ENCODE data around the gene FMN2.
A peak's percentile ranks its signal among the peaks of the same experiment; 100 is the strongest.

Gene FMN2

DNA sequence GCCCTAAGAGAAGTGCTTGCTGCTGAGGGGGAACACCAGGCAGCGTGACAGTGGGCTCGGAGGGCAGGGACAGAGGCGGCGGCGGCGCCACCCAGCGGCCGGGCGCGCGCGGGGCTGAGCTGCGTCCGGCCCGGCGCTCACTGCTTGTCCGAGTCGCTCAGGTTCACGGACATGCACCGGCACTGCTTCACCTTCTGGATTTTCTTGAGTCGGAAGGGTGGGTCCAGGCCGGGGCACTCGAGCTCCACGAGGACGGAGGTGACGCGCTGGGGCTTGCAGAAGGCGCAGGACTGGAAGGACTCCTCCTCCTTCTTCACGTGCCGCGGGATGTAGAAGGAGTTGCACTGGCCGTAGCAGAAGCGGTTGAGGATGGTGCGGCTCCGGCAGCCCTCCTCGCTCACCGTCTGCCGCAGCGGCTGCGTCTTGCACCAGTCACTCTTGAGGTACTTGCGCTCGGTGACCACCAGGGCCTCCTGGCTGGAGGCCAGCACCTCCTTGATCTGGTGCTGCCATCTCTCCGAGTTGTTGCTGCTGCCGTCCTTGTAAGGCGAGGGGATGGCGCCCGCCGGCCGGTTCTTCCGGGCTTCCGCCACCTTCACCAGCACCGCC lies 401.3 kb downstream of the FMN2 start:
- H3K4me3 ChIP-seq (ENCODE audit: low read length) = no peak overlapping the region
- DNase-seq (ENCODE audit: low read depth) = peak; percentile 9
- peak; percentile 20 for TF ChIP-seq CTCF (IDR thresholded peaks at IDR 0.05; ENCODE audit: insufficient read depth, low read depth, low read length, missing control alignments)

DNA sequence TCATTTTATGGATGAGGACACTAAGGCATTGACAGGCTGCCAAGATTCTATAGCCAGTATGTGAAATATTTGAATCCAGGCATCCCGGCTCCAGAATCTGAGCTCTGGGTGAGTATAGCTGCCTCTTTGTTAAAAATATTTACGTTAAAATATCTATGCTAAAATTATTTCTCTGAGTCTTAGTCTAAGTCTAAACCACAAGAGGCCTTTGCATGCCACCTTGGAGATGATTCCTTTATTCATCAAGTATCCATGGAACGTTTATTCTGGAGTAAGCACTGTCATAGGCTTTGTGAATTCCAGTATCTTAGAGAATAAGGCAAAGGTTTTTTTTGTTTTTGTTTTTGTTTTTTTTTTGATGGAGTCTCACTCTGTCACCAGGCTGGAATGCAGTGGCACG lies 403.9 kb downstream of the FMN2 start:
- DNase-seq (ENCODE audit: low read depth) = no peak
- TF ChIP-seq CTCF (IDR thresholded peaks at IDR 0.05; ENCODE audit: insufficient read depth, low read depth, low read length, missing control alignments) = no peak
- no peak overlapping the region for H3K4me3 ChIP-seq (ENCODE audit: low read length)

- no peak for TF ChIP-seq CTCF (IDR thresholded peaks at IDR 0.05; ENCODE audit: insufficient read depth, low read depth, low read length, missing control alignments)
- DNase-seq (ENCODE audit: low read depth) = no peak
- no peak overlapping the region for H3K4me3 ChIP-seq (ENCODE audit: low read length)
Measured at GRCh38 chr1:240496356-240496755, 404.7 kb downstream of the FMN2 start.

- no peak for DNase-seq (ENCODE audit: low read depth)
- TF ChIP-seq CTCF (IDR thresholded peaks at IDR 0.05; ENCODE audit: insufficient read depth, low read depth, low read length, missing control alignments) = no peak
- H3K4me3 ChIP-seq (ENCODE audit: low read length) = no peak overlapping the region
Measured at GRCh38 chr1:240496941-240497340, 405.3 kb downstream of the FMN2 start.

- H3K4me3 ChIP-seq (ENCODE audit: low read length) = no peak overlapping the region
- TF ChIP-seq CTCF (IDR thresholded peaks at IDR 0.05; ENCODE audit: insufficient read depth, low read depth, low read length, missing control alignments) = no peak
- no peak for DNase-seq (ENCODE audit: low read depth)
Measured at GRCh38 chr1:240497908-240498307, 406.2 kb downstream of the FMN2 start.

GRCh38 chr1:240498335-240498734 lies 406.7 kb downstream of the FMN2 start:
- DNase-seq (ENCODE audit: low read depth) = no peak
- TF ChIP-seq CTCF (IDR thresholded peaks at IDR 0.05; ENCODE audit: insufficient read depth, low read depth, low read length, missing control alignments) = no peak
- no peak overlapping the region for H3K4me3 ChIP-seq (ENCODE audit: low read length)

GRCh38 chr1:240499012-240499411 lies 407.3 kb downstream of the FMN2 start:
- TF ChIP-seq CTCF (IDR thresholded peaks at IDR 0.05; ENCODE audit: insufficient read depth, low read depth, low read length, missing control alignments) = no peak
- H3K4me3 ChIP-seq (ENCODE audit: low read length) = no peak overlapping the region
- peak; percentile 30 for DNase-seq (ENCODE audit: low read depth)
